ENCODE results near the gene NHERF2. TPM values are rescaled to one million over a fixed set of nuclear protein-coding genes. Genes with fewer than 3 reads are reported as not detected.

Gene NHERF2
- total RNA-seq, 1 experiment from 2014 or later = 174 TPM

- TF ChIP-seq, protein P1, sequence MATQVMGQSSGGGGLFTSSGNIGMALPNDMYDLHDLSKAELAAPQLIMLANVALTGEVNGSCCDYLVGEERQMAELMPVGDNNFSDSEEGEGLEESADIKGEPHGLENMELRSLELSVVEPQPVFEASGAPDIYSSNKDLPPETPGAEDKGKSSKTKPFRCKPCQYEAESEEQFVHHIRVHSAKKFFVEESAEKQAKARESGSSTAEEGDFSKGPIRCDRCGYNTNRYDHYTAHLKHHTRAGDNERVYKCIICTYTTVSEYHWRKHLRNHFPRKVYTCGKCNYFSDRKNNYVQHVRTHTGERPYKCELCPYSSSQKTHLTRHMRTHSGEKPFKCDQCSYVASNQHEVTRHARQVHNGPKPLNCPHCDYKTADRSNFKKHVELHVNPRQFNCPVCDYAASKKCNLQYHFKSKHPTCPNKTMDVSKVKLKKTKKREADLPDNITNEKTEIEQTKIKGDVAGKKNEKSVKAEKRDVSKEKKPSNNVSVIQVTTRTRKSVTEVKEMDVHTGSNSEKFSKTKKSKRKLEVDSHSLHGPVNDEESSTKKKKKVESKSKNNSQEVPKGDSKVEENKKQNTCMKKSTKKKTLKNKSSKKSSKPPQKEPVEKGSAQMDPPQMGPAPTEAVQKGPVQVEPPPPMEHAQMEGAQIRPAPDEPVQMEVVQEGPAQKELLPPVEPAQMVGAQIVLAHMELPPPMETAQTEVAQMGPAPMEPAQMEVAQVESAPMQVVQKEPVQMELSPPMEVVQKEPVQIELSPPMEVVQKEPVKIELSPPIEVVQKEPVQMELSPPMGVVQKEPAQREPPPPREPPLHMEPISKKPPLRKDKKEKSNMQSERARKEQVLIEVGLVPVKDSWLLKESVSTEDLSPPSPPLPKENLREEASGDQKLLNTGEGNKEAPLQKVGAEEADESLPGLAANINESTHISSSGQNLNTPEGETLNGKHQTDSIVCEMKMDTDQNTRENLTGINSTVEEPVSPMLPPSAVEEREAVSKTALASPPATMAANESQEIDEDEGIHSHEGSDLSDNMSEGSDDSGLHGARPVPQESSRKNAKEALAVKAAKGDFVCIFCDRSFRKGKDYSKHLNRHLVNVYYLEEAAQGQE (IDR thresholded peaks at IDR 0.05; ENCODE audit: insufficient read depth in 1 of 2, low read depth in 2 of 2, low read length in 1 of 2) = no peak
- TF ChIP-seq SIN3A (IDR thresholded peaks at IDR 0.05; ENCODE audit: borderline replicate concordance, insufficient read depth, low read depth, low read length) (no peak), POLR2AphosphoS5 (IDR thresholded peaks at IDR 0.05; ENCODE audit: low read depth, low read length) (no peak), TCF7L2 (IDR thresholded peaks at IDR 0.05; ENCODE audit: low read depth, low read length) (no peak), CTCF (IDR thresholded peaks at IDR 0.05) (no peak)
- peaks cover 5% of the 10 kb centered on the region; the same call in 1 of the 2 replicates for H3K36me3 ChIP-seq (ENCODE audit: control insufficient read depth, insufficient read depth, low read length)
- H3K4me3 ChIP-seq (ENCODE audit: low read depth in 2 of 2, low read length in 2 of 2) = no peak overlapping the region
- peak overlapping the region; percentile 8; the same call in 1 of the 2 replicates for H3K27ac ChIP-seq (ENCODE audit: low read length)
- DNase-seq (ENCODE audit: low read depth, low spot score) = no peak
- no peaks in the 10 kb centered on the region for H3K9me3 ChIP-seq (ENCODE audit: control insufficient read depth, insufficient read depth, low read depth, low read length)
- ATAC-seq = no peak
- in situ Hi-C loops (cut with HindIII; ENCODE audit: low pct_unique_long_range_greater_than_20kb, low sequenced_read_pairs) (no loop called here), intact Hi-C loops (cut with micrococcal nuclease; ENCODE audit: unreplicated experiment) (no loop called here)
- ChIA-PET CTCF (no interaction called here), POLR2A (no interaction called here)
- no peaks in the 10 kb centered on the region for H3K27me3 ChIP-seq (ENCODE audit: control insufficient read depth, insufficient read depth, low read length)
- H3K4me1 ChIP-seq (ENCODE audit: control insufficient read depth, insufficient read depth, low read length) = peaks cover 47% of the 10 kb centered on the region
- BruUV-seq (replicated peaks) = no TSS peak
Observed at GRCh38 chr16:2006317-2006716, 20.4 kb upstream of the NHERF2 start.

- CTCF ChIA-PET = no interaction called here
- DNase-seq (ENCODE audit: low read depth, low spot score) = no peak
- intact Hi-C loops (cut with micrococcal nuclease; ENCODE audit: unreplicated experiment) (no loop called here), in situ Hi-C loops (cut with HindIII; ENCODE audit: low pct_unique_long_range_greater_than_20kb, low sequenced_read_pairs) (no loop called here)
- no TSS peak for BruUV-seq (replicated peaks)
- Histone ChIP-seq H3K36me3 (ENCODE audit: control insufficient read depth, insufficient read depth, low read length) (no peaks in the 10 kb centered on the region; the same call in 1 of the 2 replicates), H3K4me1 (ENCODE audit: control insufficient read depth, insufficient read depth, low read length) (peaks cover 47% of the 10 kb centered on the region), H3K4me3 (ENCODE audit: low read depth in 2 of 2, low read length in 2 of 2) (peak overlapping the region; percentile 85 to 94), H3K27ac (ENCODE audit: low read length) (peak overlapping the region; percentile 91), H3K27me3 (ENCODE audit: control insufficient read depth, insufficient read depth, low read length) (no peaks in the 10 kb centered on the region), H3K9me3 (ENCODE audit: control insufficient read depth, insufficient read depth, low read depth, low read length) (no peaks in the 10 kb centered on the region)
- no peak for ATAC-seq
- POLR2A ChIA-PET = no interaction called here
- TF ChIP-seq, protein P1 (IDR thresholded peaks at IDR 0.05; ENCODE audit: insufficient read depth in 1 of 2, low read depth in 2 of 2, low read length in 1 of 2) = no peak
- TF ChIP-seq CTCF (IDR thresholded peaks at IDR 0.05) (no peak), TCF7L2 (IDR thresholded peaks at IDR 0.05; ENCODE audit: low read depth, low read length) (no peak), SIN3A (IDR thresholded peaks at IDR 0.05; ENCODE audit: borderline replicate concordance, insufficient read depth, low read depth, low read length) (no peak), POLR2AphosphoS5 (IDR thresholded peaks at IDR 0.05; ENCODE audit: low read depth, low read length) (no peak)
Observed at GRCh38 chr16:2007081-2007836, 19.4 kb upstream of the NHERF2 start.

All from Panc1 (cell line).